ENCODE results near the gene DDX54. TPM values are rescaled to one million over a fixed set of nuclear protein-coding genes. Genes with fewer than 3 reads are reported as not detected.
"Not testable (repeated sequence)": the region's sequence is repeated elsewhere in the genome, so short reads cannot be mapped to it uniquely, and the experiment has no call there.

Gene DDX54
- total RNA-seq, 1 donor from 2014 or later: 54.9 TPM

DNA sequence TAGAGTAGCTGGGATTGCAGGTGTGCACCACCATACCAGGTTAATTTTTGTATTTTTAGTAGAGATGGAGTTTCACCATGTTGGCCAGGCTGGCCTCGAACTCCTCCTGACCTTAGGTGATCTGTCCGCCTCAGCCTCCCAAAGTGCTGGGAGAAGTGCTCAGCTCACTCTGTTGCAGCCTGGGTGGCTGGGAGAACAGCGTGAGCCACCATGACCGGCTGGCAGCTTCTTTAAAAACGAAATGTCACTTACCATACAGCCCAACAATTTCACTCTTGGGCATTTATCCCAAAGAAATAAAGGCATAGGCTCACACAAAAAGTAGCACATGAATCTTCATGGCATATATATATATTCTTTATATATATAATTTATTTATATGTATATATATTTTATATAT lies 40.5 kb downstream of the DDX54 start:
- no peak for ATAC-seq
- Histone ChIP-seq H3K27ac (no peak overlapping the region), H3K27me3 (ENCODE audit: low read depth) (no peaks in the 10 kb centered on the region)

DNA sequence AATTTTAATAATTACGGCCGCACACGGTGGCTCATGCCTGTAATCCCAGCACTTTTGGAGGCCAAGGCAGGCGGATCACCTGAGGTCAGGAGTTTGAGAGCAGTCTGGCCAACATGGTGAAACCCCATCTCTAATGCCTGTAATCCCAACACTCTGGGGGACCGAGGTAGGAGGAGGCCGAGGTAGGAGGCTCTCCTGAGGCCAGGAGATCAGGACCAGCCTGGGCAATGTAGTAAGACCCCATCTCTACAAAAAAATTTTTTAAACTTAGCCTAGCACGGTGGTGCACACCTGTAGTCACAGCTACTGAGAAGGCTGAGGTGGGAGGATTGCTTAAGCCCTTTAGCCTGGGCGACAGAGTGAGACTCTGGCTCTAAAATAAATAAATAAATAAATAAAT lies 41.3 kb downstream of the DDX54 start:
- ATAC-seq (no peak), DNase-seq (no peak)
- Histone ChIP-seq H3K9me3 (no peaks in the 10 kb centered on the region), H3K4me1 (peaks cover 6% of the 10 kb centered on the region), H3K27ac (no peak overlapping the region), H3K4me3 (no peak overlapping the region), H3K36me3 (no peaks in the 10 kb centered on the region), H3K27me3 (ENCODE audit: low read depth) (no peaks in the 10 kb centered on the region)
- intact Hi-C loops (cut with DNase I): no loop called here
- TF ChIP-seq, protein P1, sequence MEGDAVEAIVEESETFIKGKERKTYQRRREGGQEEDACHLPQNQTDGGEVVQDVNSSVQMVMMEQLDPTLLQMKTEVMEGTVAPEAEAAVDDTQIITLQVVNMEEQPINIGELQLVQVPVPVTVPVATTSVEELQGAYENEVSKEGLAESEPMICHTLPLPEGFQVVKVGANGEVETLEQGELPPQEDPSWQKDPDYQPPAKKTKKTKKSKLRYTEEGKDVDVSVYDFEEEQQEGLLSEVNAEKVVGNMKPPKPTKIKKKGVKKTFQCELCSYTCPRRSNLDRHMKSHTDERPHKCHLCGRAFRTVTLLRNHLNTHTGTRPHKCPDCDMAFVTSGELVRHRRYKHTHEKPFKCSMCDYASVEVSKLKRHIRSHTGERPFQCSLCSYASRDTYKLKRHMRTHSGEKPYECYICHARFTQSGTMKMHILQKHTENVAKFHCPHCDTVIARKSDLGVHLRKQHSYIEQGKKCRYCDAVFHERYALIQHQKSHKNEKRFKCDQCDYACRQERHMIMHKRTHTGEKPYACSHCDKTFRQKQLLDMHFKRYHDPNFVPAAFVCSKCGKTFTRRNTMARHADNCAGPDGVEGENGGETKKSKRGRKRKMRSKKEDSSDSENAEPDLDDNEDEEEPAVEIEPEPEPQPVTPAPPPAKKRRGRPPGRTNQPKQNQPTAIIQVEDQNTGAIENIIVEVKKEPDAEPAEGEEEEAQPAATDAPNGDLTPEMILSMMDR (IDR thresholded peaks at IDR 0.05): no peak

More for the DNA sequence above, 40.5 kb downstream of the DDX54 start:
- H3K36me3 ChIP-seq: no peaks in the 10 kb centered on the region
- H3K4me1 ChIP-seq: peaks cover 11% of the 10 kb centered on the region
- intact Hi-C loops (cut with DNase I): no loop called here
- H3K9me3 ChIP-seq: no peaks in the 10 kb centered on the region
- DNase-seq: no peak
- TF ChIP-seq, protein P1 (IDR thresholded peaks at IDR 0.05): no peak
- H3K4me3 ChIP-seq: no peak overlapping the region

DNA sequence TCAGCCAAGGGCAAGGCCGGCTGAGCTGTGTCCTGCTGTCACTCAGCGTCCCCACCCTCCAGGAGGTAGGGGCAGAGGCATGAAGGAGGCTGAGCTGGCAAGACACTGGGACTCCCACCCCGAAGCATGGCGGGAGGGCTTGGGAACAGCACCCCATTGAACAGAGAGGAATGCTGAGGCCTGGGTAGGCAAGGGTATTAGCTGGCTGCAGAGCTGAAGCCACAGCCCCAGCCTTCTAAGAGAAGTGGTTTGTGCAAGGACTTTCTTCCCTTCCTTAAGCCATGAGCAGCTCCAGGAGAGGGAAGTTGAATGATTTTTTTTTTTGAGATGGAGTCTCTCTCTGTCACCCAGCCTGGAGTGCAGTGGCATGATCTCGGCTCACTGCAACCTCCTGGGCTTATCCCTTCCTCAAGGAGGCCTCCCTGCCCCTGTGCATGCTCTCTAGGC lies 42.4 kb downstream of the DDX54 start:
- H3K4me3 ChIP-seq: no peak overlapping the region
- intact Hi-C loops (cut with DNase I): no loop called here
- H3K27ac ChIP-seq: peak overlapping the region; percentile 67
- DNase-seq: no peak
- ATAC-seq: peak; percentile 49 to 56
- H3K9me3 ChIP-seq: no peaks in the 10 kb centered on the region
- peaks cover 6% of the 10 kb centered on the region for H3K4me1 ChIP-seq
- TF ChIP-seq, protein P1 (IDR thresholded peaks at IDR 0.05): no peak
- H3K36me3 ChIP-seq: no peaks in the 10 kb centered on the region
- H3K27me3 ChIP-seq (ENCODE audit: low read depth): peaks cover 3% of the 10 kb centered on the region

DNA sequence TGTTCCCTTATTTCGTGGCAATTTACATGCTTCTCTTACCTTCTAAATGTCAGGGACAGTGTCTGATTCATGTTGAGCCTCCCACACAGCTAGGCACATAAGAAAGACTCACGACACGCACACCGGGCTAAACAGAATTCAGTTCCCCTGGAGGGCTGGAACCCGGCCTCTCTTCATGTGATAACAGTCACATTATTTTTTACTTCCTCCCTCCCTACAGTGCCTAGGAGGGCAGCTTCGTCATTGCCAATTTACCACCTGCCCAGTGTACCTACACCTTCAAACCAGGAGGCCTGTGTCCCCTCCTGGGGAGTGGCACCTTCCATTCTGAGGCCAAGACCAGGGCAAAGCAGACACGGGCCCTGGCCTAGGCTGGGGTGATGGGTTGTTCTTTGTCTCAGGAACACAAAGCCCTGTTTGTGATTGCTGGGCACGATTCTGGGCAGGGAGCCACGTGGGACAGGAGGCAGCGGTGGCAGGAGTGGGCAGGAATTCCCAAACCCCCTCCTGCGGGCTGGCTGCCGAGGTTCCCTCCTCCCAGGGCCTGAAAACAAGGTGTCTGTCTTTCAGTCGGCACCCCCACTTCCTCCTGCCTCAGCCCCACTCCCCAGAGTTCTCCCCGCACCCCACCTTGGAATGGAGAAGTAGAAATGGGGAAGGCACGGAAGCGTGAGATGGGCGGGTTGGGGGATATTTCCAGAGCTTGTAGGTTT lies 42.9 kb downstream of the DDX54 start:
- H3K27ac ChIP-seq: peak overlapping the region; percentile 67

DNA sequence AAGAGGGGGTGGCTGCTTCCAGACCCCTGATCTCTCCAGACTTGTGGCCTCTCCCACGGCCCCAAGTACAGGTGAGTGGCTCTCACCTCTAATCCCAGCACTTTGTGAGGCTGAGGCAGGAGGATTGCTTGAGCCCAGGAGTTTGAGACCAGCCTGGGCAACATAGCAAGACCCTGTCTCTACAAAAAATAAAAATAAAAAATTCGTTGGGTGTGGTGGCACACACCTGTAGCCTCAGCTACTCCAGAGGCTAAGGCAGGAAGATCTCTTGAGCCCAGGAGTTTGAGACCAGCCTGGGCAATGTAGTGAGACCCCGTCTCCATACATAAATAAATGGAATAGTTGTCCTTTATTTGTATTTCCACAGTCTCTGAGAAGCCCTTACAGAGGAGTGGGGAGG lies 43.6 kb downstream of the DDX54 start:
- H3K4me1 ChIP-seq; H3K27me3 ChIP-seq (ENCODE audit: low read depth); H3K9me3 ChIP-seq; H3K4me3 ChIP-seq; ATAC-seq; H3K36me3 ChIP-seq; intact Hi-C loops (cut with DNase I): not testable (repeated sequence)
- DNase-seq: peak; percentile 22
- H3K27ac ChIP-seq: peak overlapping the region; percentile 67

More for the DNA sequence above, 42.9 kb downstream of the DDX54 start:
- TF ChIP-seq, protein P1 (IDR thresholded peaks at IDR 0.05): no peak
- DNase-seq: peak; percentile 71
- Histone ChIP-seq H3K4me1 (peaks cover 6% of the 10 kb centered on the region), H3K4me3 (no peak overlapping the region), H3K27me3 (ENCODE audit: low read depth) (peaks cover 4% of the 10 kb centered on the region), H3K9me3 (no peaks in the 10 kb centered on the region), H3K36me3 (no peaks in the 10 kb centered on the region)
- peak; percentile 71 to 73 for ATAC-seq
- intact Hi-C loops (cut with DNase I): no loop called here

DNA sequence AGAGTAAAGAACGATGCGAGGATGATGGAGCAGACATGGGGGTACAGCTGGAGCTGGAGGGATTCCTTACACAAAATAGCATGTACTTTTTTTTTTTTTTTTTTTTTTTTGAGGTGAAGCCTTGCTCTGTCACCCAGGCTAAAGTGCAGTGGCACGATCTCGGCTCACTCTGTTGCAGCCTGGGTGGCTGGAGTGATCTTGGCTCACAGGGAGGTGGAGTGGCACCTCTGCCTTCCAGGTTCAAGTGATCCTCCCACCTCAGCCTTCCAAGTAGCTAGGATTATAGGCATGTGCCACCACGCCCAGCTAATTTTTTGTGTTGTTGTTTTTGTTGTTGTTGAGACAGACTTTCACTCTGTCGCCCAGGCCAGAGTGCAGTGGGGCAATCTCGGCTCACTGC lies 44.6 kb downstream of the DDX54 start:
- H3K27me3 ChIP-seq (ENCODE audit: low read depth): peaks cover 17% of the 10 kb centered on the region
- ATAC-seq: no peak
- H3K4me1 ChIP-seq: peaks cover 13% of the 10 kb centered on the region
- no peaks in the 10 kb centered on the region for H3K9me3 ChIP-seq
- TF ChIP-seq, protein P1 (IDR thresholded peaks at IDR 0.05): no peak
- H3K4me3 ChIP-seq: no peak overlapping the region
- H3K27ac ChIP-seq: no peak overlapping the region
- intact Hi-C loops (cut with DNase I): no loop called here
- no peaks in the 10 kb centered on the region for H3K36me3 ChIP-seq
- peak; percentile 16 for DNase-seq

Measured in lower lobe of right lung (tissue), 2 donors.